Subcutaneous adipose tissue (tissue), 4 donors: ENCODE results near the gene PSAPL1. TPM values are rescaled to one million over a fixed set of nuclear protein-coding genes. Genes with fewer than 3 reads are reported as not detected.

Source experiments
- total RNA-seq, 4 donors: library from RNA; depleted of rRNA; stranded (reverse); fragments of >200 nt; gene quantifications; one replicate each; pipeline ENCODE4 v1.1.0, GENCODE V29; 2016
- TF ChIP-seq, protein P1 (sequence below): fragments of 450-650 bp; IDR thresholded peaks from one replicate; pipeline ENCODE4 v1.5.1; 2016; ENCODE audit warnings: low read depth, mild to moderate bottlenecking, control low read depth, antibody characterized with exemption, moderate library complexity

Gene PSAPL1
- total RNA-seq, 4 donors from 2014 or later, result not detected

DNA sequence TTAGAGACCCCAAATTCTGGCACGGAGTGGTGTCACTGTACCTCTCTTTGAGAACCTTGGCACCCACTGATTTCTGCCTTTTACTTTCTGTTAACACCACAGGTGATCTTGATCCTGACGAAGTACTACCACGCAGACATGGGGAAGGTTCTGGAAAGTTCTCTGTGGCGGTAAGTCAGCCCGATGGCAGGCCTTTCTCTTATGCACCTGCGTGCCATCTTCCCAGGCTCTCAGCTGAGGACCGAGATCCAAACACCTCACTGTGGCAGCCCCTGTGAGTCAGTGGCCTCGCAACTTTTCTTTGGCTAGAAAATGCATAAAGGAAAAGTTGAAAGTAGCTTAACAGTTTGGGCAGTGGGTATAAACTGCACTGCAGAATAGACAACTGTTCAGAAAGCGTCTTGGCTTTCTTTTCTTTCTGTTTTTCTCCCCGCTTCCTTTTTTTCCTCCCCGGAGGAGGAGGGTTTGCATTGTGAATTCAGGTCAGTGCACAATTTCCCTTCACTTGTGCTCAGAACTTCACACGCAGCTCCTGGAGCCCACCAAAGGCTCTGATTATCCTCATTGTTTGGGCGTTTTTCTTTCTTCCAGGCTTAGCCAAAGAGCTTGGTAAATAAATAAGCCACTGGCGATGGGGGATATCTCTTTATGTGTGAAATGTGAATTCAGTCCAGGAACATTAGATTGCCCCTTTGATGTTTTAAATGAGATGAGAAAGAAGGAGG, 38.4 kb downstream of the PSAPL1 start:
- TF ChIP-seq, protein P1, sequence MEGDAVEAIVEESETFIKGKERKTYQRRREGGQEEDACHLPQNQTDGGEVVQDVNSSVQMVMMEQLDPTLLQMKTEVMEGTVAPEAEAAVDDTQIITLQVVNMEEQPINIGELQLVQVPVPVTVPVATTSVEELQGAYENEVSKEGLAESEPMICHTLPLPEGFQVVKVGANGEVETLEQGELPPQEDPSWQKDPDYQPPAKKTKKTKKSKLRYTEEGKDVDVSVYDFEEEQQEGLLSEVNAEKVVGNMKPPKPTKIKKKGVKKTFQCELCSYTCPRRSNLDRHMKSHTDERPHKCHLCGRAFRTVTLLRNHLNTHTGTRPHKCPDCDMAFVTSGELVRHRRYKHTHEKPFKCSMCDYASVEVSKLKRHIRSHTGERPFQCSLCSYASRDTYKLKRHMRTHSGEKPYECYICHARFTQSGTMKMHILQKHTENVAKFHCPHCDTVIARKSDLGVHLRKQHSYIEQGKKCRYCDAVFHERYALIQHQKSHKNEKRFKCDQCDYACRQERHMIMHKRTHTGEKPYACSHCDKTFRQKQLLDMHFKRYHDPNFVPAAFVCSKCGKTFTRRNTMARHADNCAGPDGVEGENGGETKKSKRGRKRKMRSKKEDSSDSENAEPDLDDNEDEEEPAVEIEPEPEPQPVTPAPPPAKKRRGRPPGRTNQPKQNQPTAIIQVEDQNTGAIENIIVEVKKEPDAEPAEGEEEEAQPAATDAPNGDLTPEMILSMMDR, result no peak

DNA sequence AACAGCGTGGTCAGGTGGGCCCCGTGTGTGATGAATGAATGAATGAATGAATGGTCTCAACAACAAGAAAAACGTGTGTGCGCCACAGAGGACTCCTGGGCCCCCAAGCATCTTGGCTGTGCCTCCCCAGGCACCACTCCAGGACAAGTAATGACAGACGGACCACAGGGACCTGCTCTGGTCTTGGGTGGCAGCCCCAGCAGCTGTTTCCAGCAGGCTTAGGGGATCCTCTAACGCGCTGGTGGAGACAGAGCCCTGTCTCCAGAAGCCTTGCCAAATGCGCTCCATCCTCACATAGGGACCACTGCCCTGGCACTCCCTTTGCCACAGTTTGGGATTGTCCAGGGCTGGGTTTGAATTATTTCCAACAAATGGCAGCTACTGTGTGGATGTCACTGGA, 39.1 kb downstream of the PSAPL1 start:
- TF ChIP-seq, protein P1, result no peak

DNA sequence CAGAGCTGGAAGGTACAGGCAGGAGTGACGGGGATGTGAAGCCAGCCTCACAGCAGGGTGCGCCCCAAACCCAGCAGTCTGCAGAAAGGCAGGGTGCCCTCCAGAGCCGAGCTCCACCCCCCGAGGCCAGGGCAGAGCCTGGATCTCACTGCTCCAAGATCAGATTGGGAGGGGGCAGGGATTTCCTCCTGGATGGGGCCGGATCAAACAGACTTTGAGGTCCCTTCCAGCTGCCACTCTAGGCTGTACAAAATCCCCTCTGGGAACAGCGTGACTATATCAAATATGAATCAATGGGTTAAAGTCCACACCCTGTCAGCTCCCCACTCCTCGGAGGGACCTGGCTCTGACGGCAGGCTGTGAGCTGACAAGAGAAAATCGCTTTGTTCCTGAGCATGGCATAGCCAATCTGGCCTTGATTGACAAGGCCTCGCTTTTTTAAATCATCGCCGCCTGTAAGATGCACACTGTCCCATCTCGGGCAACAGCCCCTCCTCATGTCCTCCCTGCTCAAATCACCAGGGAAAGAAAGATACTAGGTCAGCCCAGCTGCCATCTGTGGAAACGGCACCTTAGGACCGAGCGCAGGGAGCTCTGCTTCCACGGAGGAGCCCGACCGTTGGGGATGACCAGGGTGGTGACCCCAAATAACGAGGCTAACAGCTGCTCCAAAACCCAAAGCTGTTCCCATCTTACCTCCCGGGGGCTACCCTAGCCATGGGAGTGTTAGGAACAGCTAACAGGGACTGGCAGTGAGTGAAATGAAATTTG, 39.9 kb downstream of the PSAPL1 start:
- TF ChIP-seq, protein P1, result no peak

DNA sequence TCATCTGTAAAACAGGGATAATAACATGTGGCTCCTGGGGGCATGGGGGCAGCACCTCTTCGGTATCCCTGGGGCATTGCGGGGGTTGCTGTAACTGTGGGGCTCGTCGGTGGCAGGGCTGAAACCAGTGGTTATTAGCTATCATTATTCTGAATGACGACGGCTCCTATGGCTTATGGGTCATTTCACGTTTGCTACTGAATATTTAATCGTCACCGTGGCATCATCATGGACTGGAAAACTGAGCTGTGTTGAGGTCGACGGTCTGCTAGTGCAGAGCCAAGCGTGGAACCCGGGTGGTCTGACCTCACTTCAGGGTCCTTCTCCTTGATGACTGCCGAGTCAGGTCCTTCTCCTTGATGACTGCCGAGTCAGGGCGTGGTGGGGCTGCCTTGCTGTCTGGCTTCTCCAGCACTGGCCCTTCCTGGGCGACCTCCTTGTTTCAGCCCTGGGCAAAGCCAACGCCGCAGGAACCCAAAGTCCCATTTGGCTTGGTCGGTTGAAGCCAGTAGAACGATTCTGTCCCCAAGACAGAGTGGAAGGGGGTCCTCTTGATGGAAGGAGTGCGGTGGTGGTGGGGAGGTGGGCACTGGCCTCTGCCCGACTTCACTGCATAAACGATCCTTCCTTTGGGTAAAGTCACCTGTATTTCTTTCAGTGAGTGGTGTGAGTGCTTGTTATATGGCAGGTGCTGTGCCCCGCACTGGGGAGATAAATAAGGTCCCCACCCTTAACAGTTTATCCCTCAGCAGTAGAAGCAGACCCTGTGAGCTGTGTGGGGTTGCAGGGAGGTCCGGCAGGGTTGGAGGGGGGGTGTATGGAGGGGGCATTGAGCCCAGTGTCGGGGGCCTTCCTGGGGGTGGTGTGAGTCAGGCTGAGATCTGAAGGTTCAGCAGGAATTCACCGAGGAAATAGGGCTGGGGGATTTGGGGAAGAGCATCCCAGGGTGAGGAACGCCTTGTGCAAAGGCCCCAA, 40.8 kb downstream of the PSAPL1 start:
- TF ChIP-seq, protein P1, result no peak

DNA sequence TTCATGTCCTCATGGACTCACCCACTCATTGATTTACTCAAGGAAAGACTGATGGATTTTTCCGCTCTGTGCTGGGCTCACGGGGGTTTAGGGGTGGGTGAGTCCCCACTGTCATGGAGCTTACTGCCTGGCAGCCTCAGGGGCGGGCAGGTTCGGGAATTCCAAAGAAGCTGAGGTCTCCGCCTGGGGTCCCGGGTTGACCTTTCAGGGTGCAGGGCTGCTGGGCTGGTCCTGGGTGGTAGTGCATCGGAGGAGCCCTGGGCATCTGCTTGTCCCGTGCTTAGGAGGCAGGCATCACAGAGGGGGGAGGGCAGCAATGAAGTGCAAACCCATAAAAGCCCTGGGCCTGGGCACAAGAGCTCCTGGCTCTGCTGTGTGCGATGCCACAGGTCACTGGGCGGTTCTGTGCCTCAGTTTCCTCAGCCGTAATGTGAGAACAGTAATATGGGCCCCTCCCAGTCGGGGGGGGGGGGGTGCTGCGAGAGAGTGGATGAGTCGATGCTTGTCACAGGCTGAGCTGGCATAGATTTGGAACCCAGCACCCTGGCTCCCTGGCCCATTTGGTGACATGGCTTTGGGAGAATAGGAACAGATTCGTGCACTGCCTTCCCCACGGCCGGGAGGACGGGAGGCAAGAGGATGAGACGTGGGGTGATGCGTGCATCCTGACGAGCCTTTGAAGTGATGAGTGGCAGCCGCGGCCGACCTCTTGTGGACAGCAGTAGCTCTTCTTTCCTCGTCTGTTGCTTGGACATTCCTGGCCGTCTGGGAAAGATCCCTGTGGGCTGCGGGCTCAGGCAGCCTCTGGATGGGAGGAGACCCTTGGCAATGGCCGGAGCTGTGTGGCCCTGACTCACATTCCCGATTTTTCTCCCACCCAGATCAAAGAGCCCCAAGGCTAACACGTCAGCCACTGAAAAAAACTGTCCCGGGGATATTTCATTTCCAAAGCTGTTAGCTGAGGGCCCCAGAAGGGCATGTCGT, 42.0 kb downstream of the PSAPL1 start:
- TF ChIP-seq, protein P1, result no peak

DNA sequence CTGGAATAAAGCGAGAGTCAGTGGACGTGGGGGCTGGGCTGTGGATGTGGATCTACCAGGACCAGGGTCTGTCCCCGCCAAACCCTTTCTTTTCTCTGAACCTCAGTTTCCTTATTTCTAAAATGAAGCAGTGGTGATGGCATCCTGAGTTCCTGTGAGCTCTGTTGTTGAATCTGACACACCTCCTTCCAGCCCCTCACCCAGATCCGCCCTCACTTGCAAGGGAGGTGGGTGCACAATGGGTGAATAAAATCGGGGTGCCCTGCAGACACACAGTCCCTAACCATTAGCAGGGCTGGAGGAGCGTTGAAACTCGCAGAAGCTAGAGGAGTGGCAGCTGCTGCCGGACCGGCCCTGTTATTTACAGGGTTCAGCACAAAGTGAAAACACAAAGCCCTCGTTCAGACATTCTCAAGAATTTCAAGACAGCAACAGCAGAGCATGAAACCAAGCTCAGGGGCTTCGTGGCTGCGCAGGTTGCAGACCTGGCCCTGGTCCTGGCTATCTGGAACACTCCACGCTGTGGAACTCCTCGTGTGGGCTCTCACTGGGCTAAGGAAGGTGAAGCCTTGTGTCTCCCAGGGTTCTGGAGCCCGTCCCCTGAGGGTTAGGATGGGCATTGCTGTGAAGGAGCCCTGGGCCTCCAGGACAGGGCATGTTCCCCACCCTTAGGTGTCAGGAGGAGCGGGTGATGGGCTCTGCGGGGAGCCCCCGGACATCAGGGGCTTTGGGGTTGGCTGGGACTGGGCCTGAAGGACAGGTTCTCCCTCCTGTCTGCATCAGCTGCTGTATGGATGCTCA, 42.9 kb downstream of the PSAPL1 start:
- TF ChIP-seq, protein P1, result no peak
